Endothelial cell of umbilical vein (primary cell): ENCODE results near the gene MOB3B. TPM values are rescaled to one million over a fixed set of nuclear protein-coding genes. Genes with fewer than 3 reads are reported as not detected.

Experiments used
- BruUV-seq: library from RNA; stranded (reverse); fragments of 400-500 nt; replicated peaks from 2 replicates; lab custom pipeline; 2021; lab: Mats Ljungman, UMichigan
- CTCF ChIA-PET: fragments of 300-600, 350-600 bp; sonication (Branson Sonifier 250); formaldehyde crosslinking; loops from one replicate; lab custom pipeline; 2021; ENCODE audit warnings: antibody characterized with exemption, inconsistent platforms; lab: Charles Lee
- POLR2A ChIA-PET: fragments of 300-600, 350-600 bp; sonication (Branson Sonifier 250); formaldehyde crosslinking; loops from one replicate; lab custom pipeline; 2021; ENCODE audit warnings: antibody characterized with exemption, inconsistent platforms; lab: Charles Lee
- DNase-seq: peaks from one replicate; pipeline ENCODE4 v3.0.0-alpha.2; 2011; ENCODE audit warnings: low read depth, low spot score
- FAIRE-seq: peaks from 2 replicates; lab custom pipeline; 2011; peaks lifted over from hg19 to GRCh38; lab: Jason Lieb, UNC
- H2AFZ ChIP-seq: 2 replicates; pipeline ENCODE4 v1.6.0; 2012; ENCODE audit warnings: low read depth, low read length, control low read depth, inconsistent platforms
- H3K27ac ChIP-seq: 2 replicates; pipeline ENCODE4 v1.5.1; 2011; ENCODE audit warnings: low read depth, mild to moderate bottlenecking, control low read depth, low read length, moderate library complexity; ENCODE audit not compliant: insufficient read depth
- H3K27me3 ChIP-seq, 2 experiments: 2 replicates each; pipeline versions ENCODE4 v1.6.0 to v1.6.1; 2011; ENCODE audit warnings: low read length in 2 of 2, mixed read lengths in 1 of 2; ENCODE audit not compliant: control insufficient read depth in 2 of 2, insufficient read depth in 2 of 2
- H3K36me3 ChIP-seq, 2 experiments: 2 replicates in 1 of 2; 3 replicates in 1 of 2; pipeline ENCODE4 v1.5.1; 2011; ENCODE audit warnings: low read length in 2 of 2, mild to moderate bottlenecking in 1 of 2, moderate library complexity in 1 of 2; ENCODE audit not compliant: control insufficient read depth in 2 of 2, insufficient read depth in 2 of 2; ENCODE audit errors: extremely low read depth in 1 of 2
- H3K4me1 ChIP-seq: 3 replicates; pipeline ENCODE4 v1.5.1; 2011; ENCODE audit warnings: mild to moderate bottlenecking, low read length; ENCODE audit not compliant: control insufficient read depth, insufficient read depth; ENCODE audit errors: extremely low read depth
- H3K4me2 ChIP-seq: 2 replicates; pipeline ENCODE4 v1.6.1; 2011; ENCODE audit warnings: low read length, control low read depth, mixed read lengths; ENCODE audit not compliant: insufficient read depth
- H3K4me3 ChIP-seq, 3 experiments: fragments of 200-600 bp in 1 of 3; sonication (generic), shearing (Covaris generic) in 1 of 3; replicated peaks in 1 of 3; 2 replicates each; pipeline ENCODE4 v1.5.1; 2011 to 2016; ENCODE audit warnings: control low read depth in 3 of 3, low read length in 3 of 3, mild to moderate bottlenecking in 2 of 3, inconsistent platforms in 1 of 3, low read depth in 1 of 3, moderate library complexity in 1 of 3; ENCODE audit not compliant: insufficient read depth in 1 of 3
- H3K79me2 ChIP-seq: 2 replicates; pipeline ENCODE4 v1.6.0; 2012; ENCODE audit warnings: low read length, inconsistent platforms; ENCODE audit not compliant: control insufficient read depth, insufficient read depth
- H3K9ac ChIP-seq: replicated peaks from 2 replicates; pipeline ENCODE3; 2011; ENCODE audit warnings: low read length, control low read depth; ENCODE audit not compliant: insufficient read depth; ENCODE audit errors: extremely low read depth
- H3K9me1 ChIP-seq: replicated peaks from 3 replicates; pipeline ENCODE4 v1.6.0; 2011; ENCODE audit warnings: mild to moderate bottlenecking, low read length; ENCODE audit not compliant: control insufficient read depth, insufficient read depth; ENCODE audit errors: extremely low read depth
- H3K9me3 ChIP-seq: replicated peaks from 2 replicates; pipeline ENCODE4 v1.5.1; 2012; ENCODE audit warnings: low read length, inconsistent platforms; ENCODE audit not compliant: control insufficient read depth, insufficient read depth
- H4K20me1 ChIP-seq: replicated peaks from 2 replicates; pipeline ENCODE3; 2011; ENCODE audit warnings: mild to moderate bottlenecking, low read length; ENCODE audit not compliant: control insufficient read depth, insufficient read depth; ENCODE audit errors: extremely low read depth
- CTCF ChIP-seq, 2 donors: IDR thresholded peaks; 1 replicate in 1 of 2; 2 replicates in 1 of 2; pipeline ENCODE4 v1.5.1; 2011; ENCODE audit warnings: low read length in 2 of 2, mild to moderate bottlenecking in 2 of 2, moderate library complexity in 2 of 2, control low read depth in 1 of 2, inconsistent platforms in 1 of 2, low read depth in 1 of 2; ENCODE audit not compliant: insufficient read depth in 1 of 2; ENCODE audit errors: extremely low read depth in 1 of 2
- EZH2 ChIP-seq: IDR thresholded peaks from 2 replicates; pipeline ENCODE4 v1.6.1; 2012; ENCODE audit warnings: borderline replicate concordance, low read depth, mild to moderate bottlenecking, moderate library complexity, low read length, inconsistent platforms; ENCODE audit not compliant: severe bottlenecking
- FOS ChIP-seq: IDR thresholded peaks from 2 replicates; pipeline ENCODE4 v1.6.1; 2011; ENCODE audit warnings: mild to moderate bottlenecking, low read length, moderate library complexity, borderline replicate concordance; ENCODE audit not compliant: insufficient read depth
- GATA2 ChIP-seq: IDR thresholded peaks from 2 replicates; pipeline ENCODE4 v1.7.0; 2011; ENCODE audit warnings: low read depth, mild to moderate bottlenecking, moderate library complexity, mixed read lengths, low read length; ENCODE audit not compliant: insufficient read length, insufficient read depth
- JUN ChIP-seq: IDR thresholded peaks from 2 replicates; pipeline ENCODE4 v1.6.1; 2011; ENCODE audit warnings: borderline replicate concordance, low read depth; ENCODE audit not compliant: insufficient read length, insufficient read depth
- MAX ChIP-seq: IDR thresholded peaks from 2 replicates; pipeline ENCODE4 v1.6.1; 2011; ENCODE audit not compliant: insufficient read depth, insufficient read length
- MYC ChIP-seq: IDR thresholded peaks from one replicate; pipeline ENCODE4 v1.6.1; 2011; ENCODE audit warnings: mild to moderate bottlenecking, low read depth, low read length
- POLR2A ChIP-seq: IDR thresholded peaks from 2 replicates; pipeline ENCODE4 v1.6.1; 2012; ENCODE audit warnings: low read depth, mild to moderate bottlenecking, control low read depth, low read length
- POLR2AphosphoS5 ChIP-seq: IDR thresholded peaks from 2 replicates; pipeline ENCODE4 v1.6.1; 2012; ENCODE audit warnings: low read depth, mild to moderate bottlenecking, control low read depth, low read length, moderate library complexity; ENCODE audit not compliant: insufficient read depth
- dilution Hi-C: fragments of 300-500 bp; cut with MboI; formaldehyde crosslinking; loops from one replicate; pipeline ENCODE4 v1.15.0; 2019; ENCODE audit warnings: low sequenced_read_pairs; ENCODE audit not compliant: extremely low pct_ligation_motif_present
- intact Hi-C: fragments of 100-400 bp; cut with micrococcal nuclease; formaldehyde crosslinking; loops from one replicate; pipeline ENCODE4 v1.10.0; 2022
- polyA plus RNA-seq, 4 experiments: library from polyadenylated mRNA; depleted of rRNA in 3 of 4; stranded (reverse) in 3 of 4; unstranded in 1 of 4; fragments of >200 nt; gene quantifications; 2 replicates each; pipeline versions ENCODE4 v1.2.1 to v1.2.3, GENCODE V29; 2011 to 2012; ENCODE audit warnings: missing spikeins in 1 of 4
- total RNA-seq: library from RNA; stranded (reverse); gene quantifications from 2 replicates; pipeline ENCODE4 v1.2.3, GENCODE V29; 2021

Gene MOB3B
- total and polyA plus RNA-seq, 2 donors (not counting 3 experiments of a cell fraction or from before 2014, with no cell fraction given): 0.03 TPM; not detected in 1

- H4K20me1 ChIP-seq: no peaks in the 10 kb centered on the region
- ChIA-PET POLR2A (no interaction called here), CTCF (no interaction called here)
- H3K27ac ChIP-seq: no peak overlapping the region
- DNase-seq (no peak), FAIRE-seq (no peak)
- H3K4me1 ChIP-seq: no peaks in the 10 kb centered on the region
- H3K9ac ChIP-seq: no peak overlapping the region
- H3K27me3 ChIP-seq: no peaks in the 10 kb centered on the region
- no peak overlapping the region for H3K4me2 ChIP-seq
- intact Hi-C loops (no loop called here), dilution Hi-C loops (loop anchor here (25.0 kb wide), 1 partner anchor 163 kb away; the partner anchor contains the start of gene IFNK)
- TF ChIP-seq JUN: no peak
- TF ChIP-seq GATA2: no peak
- no peak for TF ChIP-seq FOS
- no peak for TF ChIP-seq CTCF (IDR thresholded peaks at IDR 0.05; ENCODE audit: extremely low read depth in 1 of 2, insufficient read depth in 1 of 2, low read depth in 1 of 2, low read length in 2 of 2)
- no peak for TF ChIP-seq POLR2A
- no peak for TF ChIP-seq MAX
- TF ChIP-seq MYC: no peak
- TF ChIP-seq EZH2: no peak
- TF ChIP-seq POLR2AphosphoS5: no peak
- no peaks in the 10 kb centered on the region for H3K79me2 ChIP-seq
- no peak overlapping the region for H2AFZ ChIP-seq
- no peaks in the 10 kb centered on the region for H3K36me3 ChIP-seq
- no peaks in the 10 kb centered on the region for H3K9me1 ChIP-seq
- no TSS peak for BruUV-seq
- no peaks in the 10 kb centered on the region for H3K9me3 ChIP-seq
- H3K4me3 ChIP-seq: no peak overlapping the region
These were observed 180.6 kb downstream of the MOB3B start for GRCh38 chr9:27348785-27349697.
